ENCODE data around the gene TLCD2. TPM values are rescaled to one million over a fixed set of nuclear protein-coding genes. Genes with fewer than 3 reads are reported as not detected.

The TLCD2 gene
- total and polyA plus RNA-seq, 9 of the 15 experiments (the other 6 are each of a cell fraction or from before 2014, with no cell fraction given) = 0.10 to 0.89 (median 0.58) TPM

- TF ChIP-seq HBP1 (CRISPR knock-in tag; IDR thresholded peaks at IDR 0.05) (no peak), OTX1 (CRISPR knock-in tag; IDR thresholded peaks at IDR 0.05) (no peak), HLTF (IDR thresholded peaks at IDR 0.05) (no peak), CREB5 (CRISPR knock-in tag; IDR thresholded peaks at IDR 0.05) (no peak), KDM4B (IDR thresholded peaks at IDR 0.05; ENCODE audit: borderline replicate concordance in 2 of 2, low read depth in 1 of 2) (no peak), TEAD1 (CRISPR knock-in tag; IDR thresholded peaks at IDR 0.05) (no peak), ZNF717 (CRISPR knock-in tag; IDR thresholded peaks at IDR 0.05) (no peak), ELK1 (CRISPR knock-in tag; IDR thresholded peaks at IDR 0.05) (no peak), CTCF (IDR thresholded peaks at IDR 0.05 in 2 of 3, conservative IDR thresholded peaks at IDR 0.05 in 1 of 3; ENCODE audit: insufficient read depth in 2 of 3, low read depth in 1 of 3, low read length in 3 of 3) (no peak), TSHZ1 (CRISPR knock-in tag; IDR thresholded peaks at IDR 0.05) (no peak), ZNF280A (IDR thresholded peaks at IDR 0.05; ENCODE audit: low read depth, partially characterized antibody) (no peak), ILK (tag; IDR thresholded peaks at IDR 0.05; ENCODE audit: borderline replicate concordance, low read depth) (no peak)
These were observed 5.0 kb upstream of the TLCD2 start (continued) for GRCh38 chr17:1714980-1715802.
